PC-9 (cell line): ENCODE results near the gene MLEC. TPM values are rescaled to one million over a fixed set of nuclear protein-coding genes. Genes with fewer than 3 reads are reported as not detected.

Experiments used
- BruUV-seq: library from RNA; stranded (reverse); fragments of 400-500 nt; replicated peaks from 2 replicates; lab custom pipeline; 2021; lab: Mats Ljungman, UMichigan
- CTCF ChIA-PET: fragments of 300-600 bp; sonication (Branson Sonifier 250); formaldehyde crosslinking; loops from one replicate; lab custom pipeline; 2022; ENCODE audit warnings: antibody characterized with exemption; lab: Charles Lee
- POLR2A ChIA-PET: fragments of 300-600 bp; sonication (Branson Sonifier 250); formaldehyde crosslinking; loops from one replicate; lab custom pipeline; 2022; ENCODE audit warnings: antibody characterized with exemption; ENCODE audit not compliant: unreplicated experiment; lab: Charles Lee
- DNase-seq, 2 experiments: peaks; one replicate each; pipeline versions ENCODE4 v3.0.0 to v3.0.0-alpha.2; 2015 to 2022; ENCODE audit warnings: mixed read lengths in 1 of 2
- H2AFZ ChIP-seq: fragments of 200-600 bp; sonication (generic); 2 replicates; pipeline ENCODE4 v1.8.1; 2017; ENCODE audit warnings: antibody characterized with exemption
- H3F3A ChIP-seq: fragments of 200-600 bp; sonication (generic); 2 replicates; pipeline ENCODE4 v1.8.1; 2017; ENCODE audit warnings: antibody characterized with exemption, mild to moderate bottlenecking, low read depth; ENCODE audit not compliant: insufficient read depth
- H3K27ac ChIP-seq: fragments of 200-600 bp; sonication (generic); 2 replicates; pipeline ENCODE4 v1.6.1; 2016; ENCODE audit warnings: mixed run types
- H3K27me3 ChIP-seq: fragments of 200-600 bp; sonication (generic); 2 replicates; pipeline ENCODE4 v1.6.1; 2016; ENCODE audit warnings: low read depth, mixed run types; ENCODE audit not compliant: insufficient read depth
- H3K36me3 ChIP-seq: fragments of 200-600 bp; sonication (generic); 2 replicates; pipeline ENCODE4 v1.6.1; 2016; ENCODE audit warnings: low read depth, mixed run types
- H3K4me1 ChIP-seq: fragments of 200-600 bp; sonication (generic); replicated peaks from 2 replicates; pipeline ENCODE4 v1.6.1; 2016; ENCODE audit warnings: mixed run types; ENCODE audit not compliant: insufficient read depth
- H3K4me2 ChIP-seq: fragments of 200-600 bp; sonication (generic); 2 replicates; pipeline ENCODE4 v1.6.1; 2017; ENCODE audit warnings: mixed run types
- H3K4me3 ChIP-seq: fragments of 200-600 bp; sonication (generic); 2 replicates; pipeline ENCODE4 v1.6.1; 2016; ENCODE audit warnings: mixed run types
- H3K79me2 ChIP-seq: fragments of 200-600 bp; sonication (generic); 2 replicates; pipeline ENCODE4 v1.6.1; 2017; ENCODE audit warnings: low read depth, mixed run types
- H3K9me2 ChIP-seq: fragments of 200-600 bp; sonication (generic); 2 replicates; pipeline ENCODE4 v1.8.1; 2017; ENCODE audit warnings: mild to moderate bottlenecking; ENCODE audit not compliant: insufficient read depth
- H3K9me3 ChIP-seq: fragments of 200-600 bp; sonication (generic); 2 replicates; pipeline ENCODE4 v1.8.1; 2016; ENCODE audit warnings: low read depth; ENCODE audit not compliant: insufficient read depth
- H4K20me1 ChIP-seq: fragments of 200-600 bp; sonication (generic); 2 replicates; pipeline ENCODE4 v1.8.1; 2017; ENCODE audit not compliant: insufficient read depth
- CTCF ChIP-seq: fragments of 200-600 bp; sonication (generic); conservative IDR thresholded peaks from 2 replicates; pipeline ENCODE4 v1.6.1; 2017; ENCODE audit warnings: mixed run types, antibody characterized with exemption, mild to moderate bottlenecking, moderate library complexity
- EZH2 ChIP-seq: fragments of 200-600 bp; sonication (generic); IDR thresholded peaks from 2 replicates; pipeline ENCODE4 v1.8.0; 2017; ENCODE audit warnings: antibody characterized with exemption, low read depth
- intact Hi-C: fragments of 100-400 bp; cut with micrococcal nuclease; formaldehyde crosslinking; loops from one replicate; pipeline ENCODE4 v1.10.0; 2022; ENCODE audit not compliant: unreplicated experiment
- total RNA-seq: library from RNA; stranded (reverse); gene quantifications from 2 replicates; pipeline ENCODE4 v1.2.3, GENCODE V29; 2021

MLEC gene
- total RNA-seq, 1 experiment from 2014 or later, result 131 TPM

- Histone ChIP-seq H3K4me3 (peak overlapping the region; percentile 82), H3K27me3 (no peaks in the 10 kb centered on the region), H3K9me3 (no peaks in the 10 kb centered on the region), H3K9me2 (no peaks in the 10 kb centered on the region), H3K79me2 (peaks cover 39% of the 10 kb centered on the region), H4K20me1 (peaks cover 34% of the 10 kb centered on the region), H3K36me3 (no peaks in the 10 kb centered on the region), H3K27ac (peak overlapping the region; percentile 77), H3K4me1 (peaks cover 29% of the 10 kb centered on the region), H2AFZ (peak overlapping the region; percentile 95), H3K4me2 (peak overlapping the region; percentile 92), H3F3A (peaks cover 6% of the 10 kb centered on the region; the same call in 1 of the 2 replicates)
- DNase-seq, result peak; percentile 93 to 97
- no TSS peak for BruUV-seq
- CTCF ChIA-PET, result interaction anchor here (0.6 to 0.9 kb wide), 2 partner anchors 11 to 217 kb away, joined by 3 to 9 read pairs; no protein-coding TSS in a partner anchor
- POLR2A ChIA-PET, result interaction anchor here (0.6 to 0.7 kb wide), 4 partner anchors 83 to 297 kb away, joined by 3 read pairs; partner anchors contain the start of gene POP5
- intact Hi-C loops, result loop anchor here (1.0 to 2.0 kb wide), 2 partner anchors 39 to 103 kb away; no protein-coding TSS in a partner anchor
- no peak for TF ChIP-seq CTCF
- TF ChIP-seq EZH2, result no peak
Observed at GRCh38 chr12:120686151-120686689, 729 bp upstream of the MLEC start.

- intact Hi-C loops, result loop anchor here (2.0 kb wide), 1 partner anchor 105 kb away; no protein-coding TSS in a partner anchor
- ChIA-PET CTCF (no interaction called here), POLR2A (interaction anchor here (0.6 kb wide), 2 partner anchors 666 to 1390 kb away, joined by 5 to 8 read pairs; no protein-coding TSS in a partner anchor)
- Histone ChIP-seq H3K9me2 (no peaks in the 10 kb centered on the region), H3K9me3 (no peaks in the 10 kb centered on the region), H3K4me2 (peak overlapping the region; percentile 93), H3K36me3 (no peaks in the 10 kb centered on the region), H2AFZ (peak overlapping the region; percentile 71), H4K20me1 (peaks cover 36% of the 10 kb centered on the region), H3K79me2 (peaks cover 54% of the 10 kb centered on the region), H3F3A (peaks cover 6% of the 10 kb centered on the region; the same call in 1 of the 2 replicates), H3K27ac (no peak overlapping the region; the same call in 1 of the 2 replicates), H3K27me3 (no peaks in the 10 kb centered on the region), H3K4me3 (peak overlapping the region; percentile 82), H3K4me1 (peaks cover 29% of the 10 kb centered on the region)
- no peak for TF ChIP-seq CTCF
- TF ChIP-seq EZH2, result no peak
- peak in 1 of 2 experiments; percentile 9 for DNase-seq
- TSS peak; percentile 34 for BruUV-seq
Observed at GRCh38 chr12:120687578-120688289, 785 bp downstream of the MLEC start.

GRCh38 chr12:120688527-120689071 lies 1.6 kb downstream of the MLEC start:
- CTCF ChIA-PET, result no interaction called here

More at GRCh38 chr12:120688527-120689071, 1.6 kb downstream of the MLEC start:
- H3K79me2 ChIP-seq, result peaks cover 59% of the 10 kb centered on the region
- H4K20me1 ChIP-seq, result peaks cover 41% of the 10 kb centered on the region
- H3K36me3 ChIP-seq, result no peaks in the 10 kb centered on the region
- no peak overlapping the region for H3K27ac ChIP-seq
- DNase-seq, result no peak
- no peaks in the 10 kb centered on the region for H3K9me3 ChIP-seq
- TF ChIP-seq EZH2, result no peak
- no peak for TF ChIP-seq CTCF
- no TSS peak for BruUV-seq
- no peak overlapping the region for H2AFZ ChIP-seq
- H3K27me3 ChIP-seq, result no peaks in the 10 kb centered on the region
- H3K9me2 ChIP-seq, result no peaks in the 10 kb centered on the region
- peak overlapping the region; percentile 82 for H3K4me3 ChIP-seq
- intact Hi-C loops, result no loop called here
- peak overlapping the region; percentile 93 for H3K4me2 ChIP-seq
- H3F3A ChIP-seq, result peaks cover 6% of the 10 kb centered on the region; the same call in 1 of the 2 replicates
- POLR2A ChIA-PET, result no interaction called here
- H3K4me1 ChIP-seq, result peaks cover 29% of the 10 kb centered on the region
